ENCODE results near the gene ETFBKMT.

Gene ETFBKMT

GRCh38 chr12:31659087-31659942 lies at the start of gene ETFBKMT:
ETFBKMT (plus strand) TSS chr12:31659688; CDS start chr12:31661954, 2,266 bp downstream.
- H3K27ac ChIP-seq (ENCODE audit: low read length): no peak within 1 kb of the TSS
- peak within 1 kb of the TSS; percentile 81 for H3K4me3 ChIP-seq (ENCODE audit: low read length)
- no peaks in the 10 kb centered on the region for H3K27me3 ChIP-seq (ENCODE audit: control insufficient read depth, insufficient read depth, low read length)
- peak within 1 kb of the TSS; percentile 35 for H3K9ac ChIP-seq (ENCODE audit: low read length)
- no peaks in the 10 kb centered on the region for H3K9me3 ChIP-seq (ENCODE audit: control insufficient read depth, low read depth, low read length)
- no peaks in the 10 kb centered on the region for H3K36me3 ChIP-seq (ENCODE audit: control insufficient read depth, low read depth, low read length)
- H3K4me1 ChIP-seq (ENCODE audit: control insufficient read depth, low read depth, low read length): peaks cover 7% of the 10 kb centered on the region

- Histone ChIP-seq H3K9me3 (ENCODE audit: control insufficient read depth, low read depth, low read length) (peaks cover 6% of the 10 kb centered on the region), H3K4me3 (ENCODE audit: low read length) (no peak overlapping the region), H3K9ac (ENCODE audit: low read length) (no peak overlapping the region), H3K36me3 (ENCODE audit: control insufficient read depth, low read depth, low read length) (no peaks in the 10 kb centered on the region), H3K4me1 (ENCODE audit: control insufficient read depth, low read depth, low read length) (no peaks in the 10 kb centered on the region), H3K27me3 (ENCODE audit: control insufficient read depth, insufficient read depth, low read length) (no peaks in the 10 kb centered on the region), H3K27ac (ENCODE audit: low read length) (no peak overlapping the region)
These were observed 46.7 kb upstream of the ETFBKMT start for GRCh38 chr12:31612819-31613218.

GRCh38 chr12:31618228-31619025 lies 41.1 kb upstream of the ETFBKMT start:
- Histone ChIP-seq H3K27ac (ENCODE audit: low read length) (no peak overlapping the region), H3K9me3 (ENCODE audit: control insufficient read depth, low read depth, low read length) (no peaks in the 10 kb centered on the region), H3K27me3 (ENCODE audit: control insufficient read depth, insufficient read depth, low read length) (no peaks in the 10 kb centered on the region), H3K36me3 (ENCODE audit: control insufficient read depth, low read depth, low read length) (no peaks in the 10 kb centered on the region), H3K4me1 (ENCODE audit: control insufficient read depth, low read depth, low read length) (no peaks in the 10 kb centered on the region), H3K4me3 (ENCODE audit: low read length) (no peak overlapping the region), H3K9ac (ENCODE audit: low read length) (no peak overlapping the region)

GRCh38 chr12:31620311-31620710 lies 39.2 kb upstream of the ETFBKMT start:
- no peak overlapping the region for H3K27ac ChIP-seq (ENCODE audit: low read length)
- no peaks in the 10 kb centered on the region for H3K9me3 ChIP-seq (ENCODE audit: control insufficient read depth, low read depth, low read length)
- no peaks in the 10 kb centered on the region for H3K4me1 ChIP-seq (ENCODE audit: control insufficient read depth, low read depth, low read length)
- H3K27me3 ChIP-seq (ENCODE audit: control insufficient read depth, insufficient read depth, low read length): no peaks in the 10 kb centered on the region
- H3K9ac ChIP-seq (ENCODE audit: low read length): no peak overlapping the region
- no peak overlapping the region for H3K4me3 ChIP-seq (ENCODE audit: low read length)
- no peaks in the 10 kb centered on the region for H3K36me3 ChIP-seq (ENCODE audit: control insufficient read depth, low read depth, low read length)

GRCh38 chr12:31622038-31622437 lies 37.5 kb upstream of the ETFBKMT start:
- no peaks in the 10 kb centered on the region for H3K4me1 ChIP-seq (ENCODE audit: control insufficient read depth, low read depth, low read length)
- H3K36me3 ChIP-seq (ENCODE audit: control insufficient read depth, low read depth, low read length): no peaks in the 10 kb centered on the region
- no peaks in the 10 kb centered on the region for H3K27me3 ChIP-seq (ENCODE audit: control insufficient read depth, insufficient read depth, low read length)
- H3K4me3 ChIP-seq (ENCODE audit: low read length): no peak overlapping the region
- H3K27ac ChIP-seq (ENCODE audit: low read length): no peak overlapping the region
- H3K9ac ChIP-seq (ENCODE audit: low read length): no peak overlapping the region
- H3K9me3 ChIP-seq (ENCODE audit: control insufficient read depth, low read depth, low read length): no peaks in the 10 kb centered on the region

DNA sequence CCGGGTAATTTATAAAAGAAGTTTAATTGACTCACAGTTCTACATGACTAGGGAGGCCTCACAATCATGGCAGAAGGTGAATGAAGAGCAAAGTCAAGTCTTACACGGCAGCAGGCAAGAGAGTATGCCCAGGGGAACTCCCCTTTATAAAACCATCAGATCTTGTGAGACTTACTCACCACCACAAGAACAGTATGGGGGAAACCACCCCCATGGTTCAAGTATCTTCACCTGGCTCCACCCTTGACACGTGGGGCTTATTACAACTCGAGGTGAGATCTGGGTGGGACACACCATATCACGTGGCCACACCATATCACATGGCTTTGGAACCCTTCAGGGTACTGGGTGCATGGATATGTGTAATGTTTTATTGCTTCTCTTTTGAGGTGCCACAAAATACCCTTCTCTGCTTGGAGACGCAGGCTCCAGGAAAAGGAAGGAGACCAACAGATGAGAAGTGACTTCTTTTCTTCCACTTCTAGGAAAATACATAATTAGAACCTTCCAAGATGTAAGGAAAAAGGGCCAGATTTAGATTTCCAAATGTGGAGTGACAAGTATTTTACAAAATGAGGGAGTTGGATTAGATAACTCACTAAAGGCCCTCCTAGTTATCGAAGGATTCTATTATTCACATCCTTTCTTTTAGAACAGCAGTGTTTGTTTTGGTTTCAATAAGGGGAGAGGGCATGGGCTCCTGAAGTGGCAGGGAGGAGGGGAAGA lies 33.1 kb upstream of the ETFBKMT start:
- H3K36me3 ChIP-seq (ENCODE audit: control insufficient read depth, low read depth, low read length): no peaks in the 10 kb centered on the region
- no peak overlapping the region for H3K27ac ChIP-seq (ENCODE audit: low read length)
- H3K4me1 ChIP-seq (ENCODE audit: control insufficient read depth, low read depth, low read length): no peaks in the 10 kb centered on the region
- no peaks in the 10 kb centered on the region for H3K9me3 ChIP-seq (ENCODE audit: control insufficient read depth, low read depth, low read length)
- H3K27me3 ChIP-seq (ENCODE audit: control insufficient read depth, insufficient read depth, low read length): no peaks in the 10 kb centered on the region
- no peak overlapping the region for H3K9ac ChIP-seq (ENCODE audit: low read length)
- H3K4me3 ChIP-seq (ENCODE audit: low read length): no peak overlapping the region

DNA sequence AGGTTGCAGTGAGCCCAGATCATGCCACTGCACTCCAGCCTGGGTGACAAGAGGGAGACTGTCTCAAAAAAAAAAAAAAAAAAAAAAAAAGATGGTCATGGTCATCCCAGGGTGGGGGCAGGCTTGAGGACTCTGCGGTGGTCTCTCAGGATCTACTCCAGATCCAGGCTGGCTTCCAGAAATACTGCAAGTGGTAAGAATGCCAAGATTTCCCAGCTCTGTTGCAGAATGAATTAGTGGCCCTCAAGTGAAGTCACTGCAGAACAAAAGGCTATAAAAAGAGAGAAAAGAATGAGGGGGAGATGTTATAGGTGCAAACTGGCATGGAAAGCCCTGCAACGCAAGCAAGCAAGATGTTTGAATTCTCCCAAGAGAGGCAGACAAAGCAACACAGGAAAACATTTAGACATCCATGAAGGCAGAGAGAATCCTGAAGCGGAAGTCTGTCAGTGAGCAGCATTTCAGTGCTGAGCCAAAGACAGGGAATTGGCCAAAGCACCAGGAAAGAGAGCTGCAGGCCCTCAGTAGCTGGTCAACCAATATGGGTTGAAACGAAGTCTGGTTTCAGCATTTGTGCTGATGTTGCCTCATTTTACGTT lies 31.9 kb upstream of the ETFBKMT start:
- Histone ChIP-seq H3K36me3 (ENCODE audit: control insufficient read depth, low read depth, low read length) (no peaks in the 10 kb centered on the region), H3K4me3 (ENCODE audit: low read length) (no peak overlapping the region), H3K27ac (ENCODE audit: low read length) (no peak overlapping the region), H3K9ac (ENCODE audit: low read length) (no peak overlapping the region), H3K27me3 (ENCODE audit: control insufficient read depth, insufficient read depth, low read length) (no peaks in the 10 kb centered on the region), H3K4me1 (ENCODE audit: control insufficient read depth, low read depth, low read length) (no peaks in the 10 kb centered on the region), H3K9me3 (ENCODE audit: control insufficient read depth, low read depth, low read length) (no peaks in the 10 kb centered on the region)

GRCh38 chr12:31629756-31630732 lies 29.4 kb upstream of the ETFBKMT start:
- Histone ChIP-seq H3K27ac (ENCODE audit: low read length) (no peak overlapping the region), H3K4me3 (ENCODE audit: low read length) (no peak overlapping the region), H3K27me3 (ENCODE audit: control insufficient read depth, insufficient read depth, low read length) (no peaks in the 10 kb centered on the region), H3K4me1 (ENCODE audit: control insufficient read depth, low read depth, low read length) (no peaks in the 10 kb centered on the region), H3K9me3 (ENCODE audit: control insufficient read depth, low read depth, low read length) (no peaks in the 10 kb centered on the region), H3K9ac (ENCODE audit: low read length) (no peak overlapping the region), H3K36me3 (ENCODE audit: control insufficient read depth, low read depth, low read length) (no peaks in the 10 kb centered on the region)

- H3K36me3 ChIP-seq (ENCODE audit: control insufficient read depth, low read depth, low read length): no peaks in the 10 kb centered on the region
These were observed 28.3 kb upstream of the ETFBKMT start for GRCh38 chr12:31631023-31631724.

DNA sequence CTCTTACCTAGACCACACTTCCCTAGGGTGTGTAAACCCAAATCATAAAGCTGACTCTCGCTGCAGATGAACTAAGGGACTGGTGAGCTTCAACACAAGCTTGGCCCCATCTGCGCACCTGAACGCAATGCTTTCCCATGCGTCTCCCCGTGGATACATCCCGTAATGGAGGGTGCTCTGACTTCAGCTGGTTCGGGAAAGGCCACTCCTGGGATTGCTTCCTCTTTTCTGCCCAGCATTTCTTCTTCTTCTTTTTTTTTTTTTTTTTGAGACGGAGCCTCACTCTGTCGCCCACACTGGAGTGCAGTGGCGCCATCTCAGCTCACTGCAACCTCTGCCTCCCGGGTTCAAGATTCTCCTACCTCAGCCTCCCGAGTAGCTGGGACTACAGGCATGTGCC lies 27.7 kb upstream of the ETFBKMT start:
- H3K27me3 ChIP-seq (ENCODE audit: control insufficient read depth, insufficient read depth, low read length): no peaks in the 10 kb centered on the region
- no peaks in the 10 kb centered on the region for H3K36me3 ChIP-seq (ENCODE audit: control insufficient read depth, low read depth, low read length)
- H3K9ac ChIP-seq (ENCODE audit: low read length): no peak overlapping the region
- no peaks in the 10 kb centered on the region for H3K4me1 ChIP-seq (ENCODE audit: control insufficient read depth, low read depth, low read length)
- H3K9me3 ChIP-seq (ENCODE audit: control insufficient read depth, low read depth, low read length): no peaks in the 10 kb centered on the region
- H3K4me3 ChIP-seq (ENCODE audit: low read length): no peak overlapping the region
- H3K27ac ChIP-seq (ENCODE audit: low read length): no peak overlapping the region

More at GRCh38 chr12:31631023-31631724, 28.3 kb upstream of the ETFBKMT start:
- Histone ChIP-seq H3K4me1 (ENCODE audit: control insufficient read depth, low read depth, low read length) (no peaks in the 10 kb centered on the region), H3K4me3 (ENCODE audit: low read length) (no peak overlapping the region), H3K9ac (ENCODE audit: low read length) (no peak overlapping the region), H3K9me3 (ENCODE audit: control insufficient read depth, low read depth, low read length) (no peaks in the 10 kb centered on the region), H3K27me3 (ENCODE audit: control insufficient read depth, insufficient read depth, low read length) (no peaks in the 10 kb centered on the region), H3K27ac (ENCODE audit: low read length) (no peak overlapping the region)
